HFF-Myc (cell line): Measurements from ENCODE around the gene SHROOM1.
"Not testable (repeated sequence)": the region's sequence is repeated elsewhere in the genome, so short reads cannot be mapped to it uniquely, and the experiment has no call there.

Experiments
- DNase-seq: peaks from one replicate; pipeline ENCODE4 v3.0.0-alpha.2; 2011; ENCODE audit warnings: low read depth; ENCODE audit errors: extremely low read depth
- H3K4me3 ChIP-seq: replicated peaks from 2 replicates; pipeline ENCODE4 v1.5.1; 2011; ENCODE audit warnings: low read depth, mild to moderate bottlenecking, control low read depth, low read length
- TF ChIP-seq, protein P1 (sequence below): IDR thresholded peaks from 2 replicates; pipeline ENCODE4 v1.5.1; 2012; ENCODE audit warnings: mild to moderate bottlenecking, low read depth, low read length, control low read depth; ENCODE audit errors: missing control alignments

The SHROOM1 gene

GRCh38 chr5:132808448-132808847 lies 22.0 kb downstream of the SHROOM1 start:
- no peak overlapping the region for H3K4me3 ChIP-seq
- no peak for DNase-seq
- TF ChIP-seq, protein P1, sequence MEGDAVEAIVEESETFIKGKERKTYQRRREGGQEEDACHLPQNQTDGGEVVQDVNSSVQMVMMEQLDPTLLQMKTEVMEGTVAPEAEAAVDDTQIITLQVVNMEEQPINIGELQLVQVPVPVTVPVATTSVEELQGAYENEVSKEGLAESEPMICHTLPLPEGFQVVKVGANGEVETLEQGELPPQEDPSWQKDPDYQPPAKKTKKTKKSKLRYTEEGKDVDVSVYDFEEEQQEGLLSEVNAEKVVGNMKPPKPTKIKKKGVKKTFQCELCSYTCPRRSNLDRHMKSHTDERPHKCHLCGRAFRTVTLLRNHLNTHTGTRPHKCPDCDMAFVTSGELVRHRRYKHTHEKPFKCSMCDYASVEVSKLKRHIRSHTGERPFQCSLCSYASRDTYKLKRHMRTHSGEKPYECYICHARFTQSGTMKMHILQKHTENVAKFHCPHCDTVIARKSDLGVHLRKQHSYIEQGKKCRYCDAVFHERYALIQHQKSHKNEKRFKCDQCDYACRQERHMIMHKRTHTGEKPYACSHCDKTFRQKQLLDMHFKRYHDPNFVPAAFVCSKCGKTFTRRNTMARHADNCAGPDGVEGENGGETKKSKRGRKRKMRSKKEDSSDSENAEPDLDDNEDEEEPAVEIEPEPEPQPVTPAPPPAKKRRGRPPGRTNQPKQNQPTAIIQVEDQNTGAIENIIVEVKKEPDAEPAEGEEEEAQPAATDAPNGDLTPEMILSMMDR: no peak

- no peak for DNase-seq
- H3K4me3 ChIP-seq: no peak overlapping the region
- TF ChIP-seq, protein P1: peak; percentile 28
Measured at GRCh38 chr5:132807163-132807838, 23.1 kb downstream of the SHROOM1 start.

DNA sequence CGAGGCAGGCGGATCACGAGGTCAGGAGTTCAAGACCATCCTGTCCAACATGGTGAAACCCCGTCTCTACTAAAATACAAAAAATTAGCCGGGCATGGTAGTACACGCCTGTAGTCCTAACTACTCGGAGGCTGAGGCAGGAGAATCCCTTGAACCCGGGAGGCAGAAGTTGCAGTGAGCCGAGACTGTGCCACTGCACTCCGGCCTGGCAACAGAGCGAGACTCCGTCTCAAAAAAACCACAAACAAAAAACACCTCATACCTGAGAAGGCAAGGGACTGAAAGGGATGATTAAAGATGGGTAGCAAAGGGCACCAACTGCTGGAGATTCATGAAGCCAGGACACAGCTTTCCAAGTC lies 23.7 kb downstream of the SHROOM1 start:
- H3K4me3 ChIP-seq: not testable (repeated sequence)

GRCh38 chr5:132805872-132806271 lies 24.6 kb downstream of the SHROOM1 start:
- not testable (repeated sequence) for DNase-seq, H3K4me3 ChIP-seq

More for the DNA sequence above, 23.7 kb downstream of the SHROOM1 start:
- DNase-seq: not testable (repeated sequence)

GRCh38 chr5:132804219-132804618 lies 26.2 kb downstream of the SHROOM1 start:
- not testable (repeated sequence) for H3K4me3 ChIP-seq, DNase-seq

GRCh38 chr5:132802685-132803066 lies 27.8 kb downstream of the SHROOM1 start:
- not testable (repeated sequence) for DNase-seq, H3K4me3 ChIP-seq

GRCh38 chr5:132802044-132802684 lies 28.3 kb downstream of the SHROOM1 start:
- no peak for DNase-seq
- TF ChIP-seq, protein P1: no peak
- H3K4me3 ChIP-seq: no peak overlapping the region

DNA sequence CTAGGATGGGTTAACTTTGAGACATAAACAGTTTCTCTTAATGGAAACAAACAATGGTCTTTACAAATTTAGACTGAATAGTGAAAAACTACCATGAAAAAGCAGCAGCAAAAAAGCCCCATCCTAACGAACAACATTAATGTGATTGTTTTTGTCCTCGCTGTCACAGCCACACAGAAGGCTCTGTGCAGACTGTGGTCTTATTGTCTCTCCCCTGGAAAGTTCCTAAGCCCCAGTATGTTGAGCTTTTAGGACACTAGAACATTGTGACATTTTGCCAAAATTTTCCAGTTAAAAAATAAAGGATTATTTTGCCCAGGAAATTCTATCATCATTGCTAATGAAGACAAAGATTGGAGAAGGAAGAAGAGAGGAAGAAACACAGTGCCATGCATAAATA lies 29.9 kb downstream of the SHROOM1 start:
- TF ChIP-seq, protein P1: no peak
- no peak for DNase-seq
- no peak overlapping the region for H3K4me3 ChIP-seq

DNA sequence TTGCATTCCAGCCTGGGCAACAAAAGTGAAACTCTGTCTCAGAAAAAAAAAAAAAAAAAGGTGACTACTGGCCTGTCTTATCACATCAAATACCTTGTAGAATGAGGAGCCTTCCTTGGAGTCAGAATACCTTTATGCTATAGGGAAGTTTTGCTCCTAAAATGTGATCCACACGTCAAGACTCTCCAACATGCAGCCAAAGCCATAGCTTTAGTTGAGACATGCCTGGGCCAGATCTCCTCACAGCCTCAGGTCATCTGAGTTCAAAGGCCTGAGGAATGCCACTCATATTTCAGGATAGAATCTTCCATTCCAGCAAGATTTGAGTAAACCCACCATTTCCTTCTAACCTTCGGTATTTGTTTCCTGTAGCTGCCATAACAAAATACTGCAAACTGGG lies 31.1 kb downstream of the SHROOM1 start:
- DNase-seq: no peak
- H3K4me3 ChIP-seq: no peak overlapping the region
- TF ChIP-seq, protein P1: no peak
